Tibial nerve (tissue), 4 donors: ENCODE results near the gene DDX23.

Source experiments
- CTCF ChIP-seq, 5 experiments: fragments of 200-600 bp in 3 of 5; fragments of 450-650 bp in 2 of 5; sonication (generic) in 3 of 5; IDR thresholded peaks; one replicate each; pipeline ENCODE4 v1.5.1; 2016 to 2019; ENCODE audit warnings: antibody characterized with exemption in 5 of 5, mild to moderate bottlenecking in 3 of 5, moderate library complexity in 2 of 5
- EP300 ChIP-seq, 2 donors: sonication (generic); formaldehyde crosslinking; IDR thresholded peaks; one replicate each; pipeline ENCODE4 v1.6.1; 2017; ENCODE audit warnings: antibody characterized with exemption in 2 of 2, mild to moderate bottlenecking in 1 of 2
- POLR2A ChIP-seq, 2 donors: fragments of 450-650 bp; IDR thresholded peaks; one replicate each; pipeline ENCODE4 v1.6.1; 2017; ENCODE audit warnings: antibody characterized with exemption in 2 of 2, mild to moderate bottlenecking in 2 of 2, moderate library complexity in 2 of 2

- no peak for TF ChIP-seq CTCF (IDR thresholded peaks at IDR 0.05)
- no peak for TF ChIP-seq POLR2A (IDR thresholded peaks at IDR 0.05)
- no peak for TF ChIP-seq EP300 (IDR thresholded peaks at IDR 0.05)
Measured at GRCh38 chr12:48831257-48831656, 20.7 kb downstream of the DDX23 start.
